GM12872 (cell line): Measurements from ENCODE around the gene ZSWIM8.

ENCODE experiments used
- TF ChIP-seq, protein P1 (sequence below): IDR thresholded peaks from 3 replicates; pipeline ENCODE4 v1.5.1; 2011; ENCODE audit warnings: low read depth, mild to moderate bottlenecking, low read length, moderate library complexity; ENCODE audit not compliant: insufficient read depth

The ZSWIM8 gene

GRCh38 chr10:73816917-73817729 is 31.7 kb downstream of the ZSWIM8 start:
- TF ChIP-seq, protein P1, sequence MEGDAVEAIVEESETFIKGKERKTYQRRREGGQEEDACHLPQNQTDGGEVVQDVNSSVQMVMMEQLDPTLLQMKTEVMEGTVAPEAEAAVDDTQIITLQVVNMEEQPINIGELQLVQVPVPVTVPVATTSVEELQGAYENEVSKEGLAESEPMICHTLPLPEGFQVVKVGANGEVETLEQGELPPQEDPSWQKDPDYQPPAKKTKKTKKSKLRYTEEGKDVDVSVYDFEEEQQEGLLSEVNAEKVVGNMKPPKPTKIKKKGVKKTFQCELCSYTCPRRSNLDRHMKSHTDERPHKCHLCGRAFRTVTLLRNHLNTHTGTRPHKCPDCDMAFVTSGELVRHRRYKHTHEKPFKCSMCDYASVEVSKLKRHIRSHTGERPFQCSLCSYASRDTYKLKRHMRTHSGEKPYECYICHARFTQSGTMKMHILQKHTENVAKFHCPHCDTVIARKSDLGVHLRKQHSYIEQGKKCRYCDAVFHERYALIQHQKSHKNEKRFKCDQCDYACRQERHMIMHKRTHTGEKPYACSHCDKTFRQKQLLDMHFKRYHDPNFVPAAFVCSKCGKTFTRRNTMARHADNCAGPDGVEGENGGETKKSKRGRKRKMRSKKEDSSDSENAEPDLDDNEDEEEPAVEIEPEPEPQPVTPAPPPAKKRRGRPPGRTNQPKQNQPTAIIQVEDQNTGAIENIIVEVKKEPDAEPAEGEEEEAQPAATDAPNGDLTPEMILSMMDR = no peak

DNA sequence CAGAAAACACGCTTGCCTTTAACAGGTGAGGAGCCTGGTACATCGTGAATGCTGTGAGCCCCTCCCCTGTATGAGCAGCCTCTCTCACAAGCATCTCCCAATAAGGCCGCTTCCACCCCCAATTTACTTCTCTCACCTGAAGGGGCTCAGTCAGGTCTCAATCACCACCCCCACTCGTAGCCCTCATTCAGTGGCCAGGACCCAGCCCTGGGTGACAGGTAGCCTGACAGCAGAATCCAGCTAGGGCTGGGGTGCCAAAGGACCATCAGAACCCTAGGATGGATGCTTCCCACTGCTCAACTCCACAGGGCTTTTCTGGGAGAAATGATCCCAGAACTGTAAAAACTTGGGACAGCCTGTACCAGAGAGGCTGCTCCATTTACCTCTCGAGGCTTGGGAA is 32.4 kb downstream of the ZSWIM8 start:
- TF ChIP-seq, protein P1 = no peak

GRCh38 chr10:73818402-73818801 is 33.0 kb downstream of the ZSWIM8 start:
- TF ChIP-seq, protein P1 = no peak

- TF ChIP-seq, protein P1 = no peak
Measured at GRCh38 chr10:73819081-73819480, 33.7 kb downstream of the ZSWIM8 start.

DNA sequence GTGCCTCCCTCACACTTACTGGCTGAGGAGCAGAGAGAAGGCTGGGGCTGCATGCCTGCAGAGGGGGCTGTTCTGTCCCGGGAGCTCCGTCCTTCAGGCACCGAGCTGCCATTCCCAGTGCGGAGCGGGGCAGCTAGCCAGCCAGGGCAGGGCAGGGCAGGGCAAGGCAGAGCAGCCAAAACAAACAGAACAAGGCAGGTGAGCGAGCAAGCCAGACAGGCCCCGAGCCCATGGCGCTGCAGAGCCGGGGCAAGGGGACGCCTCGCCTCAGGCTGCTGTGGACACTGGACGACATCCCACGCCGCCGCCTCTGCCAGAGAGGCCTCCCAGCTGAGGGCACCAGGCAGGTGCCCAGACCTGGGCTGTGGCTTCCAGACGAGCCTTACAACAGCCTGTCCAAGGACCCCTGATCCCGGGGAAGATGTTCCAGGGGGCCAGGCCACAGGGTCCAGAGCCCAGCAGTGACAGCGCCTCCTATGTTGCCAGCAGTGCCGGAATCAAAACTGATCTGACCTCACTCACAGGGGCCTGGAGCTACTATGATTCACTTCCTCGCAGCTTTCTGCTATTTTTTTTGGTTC is 34.2 kb downstream of the ZSWIM8 start:
- TF ChIP-seq, protein P1 = no peak

DNA sequence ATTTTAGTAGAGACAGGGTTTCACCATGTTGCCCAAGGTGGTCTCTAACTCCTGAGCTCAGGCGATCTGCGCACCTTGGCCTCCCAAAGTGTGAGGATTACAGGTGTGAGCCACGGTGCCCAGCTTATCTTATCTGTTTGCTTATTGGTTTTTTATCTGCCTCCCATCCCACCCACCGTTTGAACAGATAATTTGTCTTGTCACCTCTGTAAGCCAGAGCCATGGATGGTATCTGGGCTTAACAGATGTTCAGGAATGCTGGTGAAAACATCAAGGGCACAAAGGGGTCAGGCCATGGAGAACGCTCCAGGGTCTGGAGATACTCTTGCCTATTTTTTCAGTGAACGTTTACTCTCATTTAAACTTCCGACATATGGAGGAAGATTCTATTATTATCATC is 38.0 kb downstream of the ZSWIM8 start:
- TF ChIP-seq, protein P1 = no peak

DNA sequence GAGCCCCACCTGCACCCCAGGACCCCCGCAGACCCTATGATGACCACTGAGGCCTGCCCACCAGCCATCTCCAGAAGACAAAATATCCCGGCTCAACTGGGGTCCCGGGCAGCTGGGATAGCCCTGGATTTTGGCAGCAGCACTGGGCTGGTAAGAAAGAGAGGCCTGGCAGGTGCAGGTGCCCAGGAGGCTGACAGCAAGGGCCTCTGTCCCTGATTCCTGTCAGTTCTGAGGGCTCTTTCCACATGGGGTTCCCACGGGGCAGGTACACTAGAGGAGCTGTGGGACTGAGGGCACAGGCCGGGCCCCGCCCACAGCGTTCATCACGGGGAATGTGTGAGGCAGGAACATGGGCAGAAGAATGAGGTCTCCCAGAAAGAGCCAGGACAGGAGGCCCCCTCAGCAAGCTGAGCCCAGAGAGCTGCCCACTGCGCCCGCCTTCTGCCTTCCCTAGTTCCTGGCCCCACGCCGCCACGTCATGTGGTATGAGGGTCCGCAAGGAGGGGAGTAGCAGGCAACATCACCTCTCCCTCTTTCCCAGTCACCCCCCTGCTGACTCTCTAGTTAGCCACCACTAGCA is 38.8 kb downstream of the ZSWIM8 start:
- TF ChIP-seq, protein P1 = no peak
